ENCODE results near the gene DMKN. TPM values are rescaled to one million over a fixed set of nuclear protein-coding genes. Genes with fewer than 3 reads are reported as not detected.

DMKN gene
- total RNA-seq, 1 experiment from 2014 or later: 5.6 TPM

GRCh38 chr19:35455616-35456201 lies 57.7 kb downstream of the DMKN start:
- in situ Hi-C loops (cut with HindIII; ENCODE audit: low pct_unique_long_range_greater_than_20kb, low sequenced_read_pairs) (no loop called here), intact Hi-C loops (cut with micrococcal nuclease; ENCODE audit: unreplicated experiment) (no loop called here)
- Histone ChIP-seq H3K9me3 (ENCODE audit: control insufficient read depth, insufficient read depth, low read depth, low read length) (no peaks in the 10 kb centered on the region), H3K4me3 (ENCODE audit: low read depth in 2 of 2, low read length in 2 of 2) (no peak overlapping the region), H3K27me3 (ENCODE audit: control insufficient read depth, insufficient read depth, low read length) (peaks cover 4% of the 10 kb centered on the region), H3K36me3 (ENCODE audit: control insufficient read depth, insufficient read depth, low read length) (no peaks in the 10 kb centered on the region), H3K4me1 (ENCODE audit: control insufficient read depth, insufficient read depth, low read length) (no peaks in the 10 kb centered on the region), H3K27ac (ENCODE audit: low read length) (no peak overlapping the region)
- CTCF ChIA-PET: interaction anchor here (0.7 kb wide), 1 partner anchor 27 kb away, joined by 7 read pairs; no protein-coding TSS in a partner anchor
- TF ChIP-seq TCF7L2 (IDR thresholded peaks at IDR 0.05; ENCODE audit: low read depth, low read length) (no peak), POLR2AphosphoS5 (IDR thresholded peaks at IDR 0.05; ENCODE audit: low read depth, low read length) (no peak), SIN3A (IDR thresholded peaks at IDR 0.05; ENCODE audit: borderline replicate concordance, insufficient read depth, low read depth, low read length) (no peak), REST (IDR thresholded peaks at IDR 0.05; ENCODE audit: insufficient read depth in 1 of 2, low read depth in 2 of 2, low read length in 1 of 2) (no peak), CTCF (IDR thresholded peaks at IDR 0.05) (no peak)
- DNase-seq (ENCODE audit: low read depth, low spot score) (no peak), ATAC-seq (no peak)
- POLR2A ChIA-PET: interaction anchor here (0.6 to 0.7 kb wide), 2 partner anchors 51 to 330 kb away, joined by 3 read pairs; no protein-coding TSS in a partner anchor
- no TSS peak for BruUV-seq (replicated peaks)

GRCh38 chr19:35454663-35455062 lies 58.8 kb downstream of the DMKN start:
- in situ Hi-C loops (cut with HindIII; ENCODE audit: low pct_unique_long_range_greater_than_20kb, low sequenced_read_pairs): no loop called here
- no peak for ATAC-seq
- intact Hi-C loops (cut with micrococcal nuclease; ENCODE audit: unreplicated experiment): no loop called here
- no TSS peak for BruUV-seq (replicated peaks)
- TF ChIP-seq CTCF (IDR thresholded peaks at IDR 0.05) (no peak), POLR2AphosphoS5 (IDR thresholded peaks at IDR 0.05; ENCODE audit: low read depth, low read length) (no peak), REST (IDR thresholded peaks at IDR 0.05; ENCODE audit: insufficient read depth in 1 of 2, low read depth in 2 of 2, low read length in 1 of 2) (no peak), SIN3A (IDR thresholded peaks at IDR 0.05; ENCODE audit: borderline replicate concordance, insufficient read depth, low read depth, low read length) (no peak), TCF7L2 (IDR thresholded peaks at IDR 0.05; ENCODE audit: low read depth, low read length) (no peak)
- Histone ChIP-seq H3K27me3 (ENCODE audit: control insufficient read depth, insufficient read depth, low read length) (peaks cover 12% of the 10 kb centered on the region), H3K4me1 (ENCODE audit: control insufficient read depth, insufficient read depth, low read length) (no peaks in the 10 kb centered on the region), H3K36me3 (ENCODE audit: control insufficient read depth, insufficient read depth, low read length) (no peaks in the 10 kb centered on the region), H3K4me3 (ENCODE audit: low read depth in 2 of 2, low read length in 2 of 2) (no peak overlapping the region), H3K27ac (ENCODE audit: low read length) (no peak overlapping the region), H3K9me3 (ENCODE audit: control insufficient read depth, insufficient read depth, low read depth, low read length) (no peaks in the 10 kb centered on the region)
- DNase-seq (ENCODE audit: low read depth, low spot score): no peak
- ChIA-PET CTCF (interaction anchor here (0.6 kb wide), 1 partner anchor 22 kb away, joined by 5 read pairs; no protein-coding TSS in a partner anchor), POLR2A (no interaction called here)

Data from Panc1 (cell line).